IPS-18a (cell line): ENCODE data around the gene NTN5.
"Not testable (repeated sequence)": the region's sequence is repeated elsewhere in the genome, so short reads cannot be mapped to it uniquely, and the experiment has no call there.

Experiments
- H3K27ac ChIP-seq: one replicate; pipeline ENCODE4 v1.5.1; 2013; ENCODE audit warnings: low read length
- H3K27me3 ChIP-seq: one replicate; pipeline ENCODE4 v1.6.1; 2013; ENCODE audit warnings: mild to moderate bottlenecking, low read length; ENCODE audit not compliant: control insufficient read depth, insufficient read depth
- H3K36me3 ChIP-seq: one replicate; pipeline ENCODE4 v1.6.1; 2013; ENCODE audit warnings: low read depth, low read length; ENCODE audit not compliant: control insufficient read depth
- H3K4me1 ChIP-seq: one replicate; pipeline ENCODE4 v1.6.1; 2013; ENCODE audit warnings: low read depth, low read length; ENCODE audit not compliant: control insufficient read depth
- H3K4me3 ChIP-seq: one replicate; pipeline ENCODE4 v1.5.1; 2013; ENCODE audit warnings: low read length
- H3K9ac ChIP-seq: one replicate; pipeline ENCODE4 v1.6.1; 2013; ENCODE audit warnings: mild to moderate bottlenecking, low read length, moderate library complexity
- H3K9me3 ChIP-seq: one replicate; pipeline ENCODE4 v1.6.1; 2013; ENCODE audit warnings: low read depth, low read length; ENCODE audit not compliant: control insufficient read depth

The NTN5 gene

DNA sequence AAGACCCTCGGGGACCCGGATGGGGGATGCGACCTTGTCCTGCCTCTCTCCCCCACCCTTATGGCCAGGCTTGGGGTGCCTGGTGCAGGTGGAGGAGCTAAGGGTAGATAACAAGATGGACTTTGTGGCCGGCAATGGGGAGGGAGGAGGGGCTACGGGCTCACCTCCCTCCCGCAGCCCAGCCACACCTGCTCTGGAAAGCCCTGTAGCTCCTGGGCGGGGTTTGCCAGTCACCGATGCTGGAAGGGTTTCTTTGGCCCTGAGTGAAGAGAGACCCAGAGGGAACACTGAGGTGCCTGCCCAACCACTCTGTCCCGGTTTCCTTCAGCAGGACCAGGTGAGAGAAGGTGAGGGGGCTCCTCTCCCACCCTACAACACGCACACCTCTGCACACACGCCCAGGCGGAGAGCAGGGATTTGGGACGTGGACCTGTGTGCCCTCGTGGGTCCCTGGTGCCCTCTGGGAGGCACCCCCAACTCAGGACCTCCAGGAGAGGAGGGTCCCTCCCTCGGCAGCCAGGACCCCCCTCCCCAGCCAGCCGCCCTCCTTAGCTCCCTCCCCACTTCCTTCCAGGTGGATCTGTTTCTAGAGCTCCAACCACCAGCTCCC is 23.0 kb upstream of the NTN5 start, which contains the start of gene FUT2:
Gene FUT2, plus strand, starts transcription at position 229 of the 610 bp plus-strand sequence. CDS start 6,986 bp downstream, outside the sequence.
- Histone ChIP-seq H3K27ac (peak within 1 kb of the TSS; percentile 18), H3K9ac (peak within 1 kb of the TSS; percentile 41), H3K36me3 (no peaks in the 10 kb centered on the region), H3K4me1 (no peaks in the 10 kb centered on the region), H3K4me3 (peak within 1 kb of the TSS; percentile 84), H3K27me3 (peaks cover 7% of the 10 kb centered on the region), H3K9me3 (no peaks in the 10 kb centered on the region)

DNA sequence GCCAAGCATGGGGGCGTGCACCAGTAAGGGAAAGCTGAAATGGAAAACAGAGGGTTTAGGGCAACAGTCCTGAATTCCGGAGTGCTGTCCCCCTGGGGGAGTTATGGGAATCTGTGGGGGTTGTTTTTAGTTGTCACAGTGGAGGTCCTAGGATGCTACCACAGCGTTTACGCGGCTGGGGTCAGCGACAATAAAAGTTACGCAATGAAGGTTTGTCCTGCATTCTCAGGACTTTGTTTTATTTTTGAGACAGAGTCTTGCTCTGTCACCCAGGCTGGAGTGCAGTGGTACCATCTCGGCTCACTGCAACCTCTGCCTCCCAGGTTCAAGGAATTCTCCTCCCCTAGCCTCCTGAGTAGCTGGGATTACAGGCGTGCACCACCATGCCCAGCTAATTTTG is 20.8 kb upstream of the NTN5 start:
- not testable (repeated sequence) for H3K27ac ChIP-seq, H3K36me3 ChIP-seq, H3K4me3 ChIP-seq, H3K4me1 ChIP-seq, H3K9me3 ChIP-seq, H3K9ac ChIP-seq, H3K27me3 ChIP-seq

DNA sequence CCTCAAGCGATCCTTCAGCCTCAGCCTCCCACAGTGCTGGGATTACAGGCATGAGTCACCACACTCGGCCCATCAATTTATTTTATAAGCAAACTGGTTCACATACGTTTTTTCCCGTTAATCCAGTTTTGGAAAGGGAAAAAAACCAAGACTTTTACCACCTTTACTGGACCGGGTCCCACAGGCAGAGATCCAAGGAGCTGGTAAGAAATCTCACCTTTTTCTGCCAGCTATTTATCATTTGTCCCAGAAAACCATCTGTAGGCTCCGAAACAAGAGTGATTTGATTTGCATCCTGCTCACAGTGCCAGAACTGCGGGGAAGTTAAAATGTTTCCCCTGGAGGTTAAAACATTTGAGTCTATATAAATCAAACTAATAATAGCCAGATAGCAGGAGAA is 16.6 kb upstream of the NTN5 start:
- Histone ChIP-seq H3K4me1 (no peaks in the 10 kb centered on the region), H3K9ac (no peak overlapping the region), H3K9me3 (no peaks in the 10 kb centered on the region), H3K36me3 (no peaks in the 10 kb centered on the region), H3K4me3 (no peak overlapping the region), H3K27ac (no peak overlapping the region), H3K27me3 (no peaks in the 10 kb centered on the region)

DNA sequence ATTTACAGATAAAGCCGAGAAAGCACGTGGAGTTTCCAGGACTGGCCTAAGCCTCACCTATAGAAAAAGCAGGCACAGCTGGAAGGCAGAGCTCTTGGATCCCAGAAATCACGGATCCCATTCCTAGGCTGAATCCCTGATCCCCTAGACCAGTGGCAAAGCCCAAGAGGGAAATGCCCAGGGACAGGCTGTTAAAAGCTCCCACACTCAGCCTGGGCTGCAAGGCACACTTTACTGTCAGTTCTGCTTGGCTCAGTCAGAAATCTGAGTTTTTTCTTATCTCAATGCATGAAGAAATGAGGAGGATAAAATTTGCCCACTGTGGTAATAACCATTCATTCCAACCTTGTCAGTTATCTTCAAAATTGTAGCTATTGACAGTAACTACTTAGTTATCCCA is 15.0 kb upstream of the NTN5 start:
- no peak overlapping the region for H3K9ac ChIP-seq
- no peaks in the 10 kb centered on the region for H3K4me1 ChIP-seq
- no peaks in the 10 kb centered on the region for H3K27me3 ChIP-seq
- H3K4me3 ChIP-seq: no peak overlapping the region
- no peaks in the 10 kb centered on the region for H3K9me3 ChIP-seq
- H3K27ac ChIP-seq: no peak overlapping the region
- H3K36me3 ChIP-seq: no peaks in the 10 kb centered on the region

DNA sequence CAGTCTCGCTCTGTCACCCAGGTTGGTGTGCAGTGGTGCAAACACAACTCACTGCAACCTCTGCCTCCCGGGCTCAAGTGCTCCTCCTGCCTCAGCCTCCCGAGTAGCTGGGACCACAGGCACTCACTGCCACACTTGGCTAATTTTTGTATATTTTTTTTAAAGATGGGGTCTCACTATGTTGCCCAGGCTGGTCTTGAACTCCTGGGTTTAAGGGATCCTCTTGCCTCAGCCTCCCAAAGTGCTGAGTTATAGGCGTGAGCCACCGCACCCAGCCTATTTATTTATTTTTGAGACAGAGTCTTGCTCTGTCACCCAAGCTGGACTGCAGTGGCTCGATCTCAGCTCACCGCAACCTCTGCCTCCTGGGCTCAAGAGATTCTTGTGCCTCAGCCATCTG is 13.8 kb upstream of the NTN5 start:
- H3K9ac ChIP-seq, H3K9me3 ChIP-seq, H3K4me3 ChIP-seq, H3K36me3 ChIP-seq, H3K4me1 ChIP-seq, H3K27me3 ChIP-seq, H3K27ac ChIP-seq: not testable (repeated sequence)

DNA sequence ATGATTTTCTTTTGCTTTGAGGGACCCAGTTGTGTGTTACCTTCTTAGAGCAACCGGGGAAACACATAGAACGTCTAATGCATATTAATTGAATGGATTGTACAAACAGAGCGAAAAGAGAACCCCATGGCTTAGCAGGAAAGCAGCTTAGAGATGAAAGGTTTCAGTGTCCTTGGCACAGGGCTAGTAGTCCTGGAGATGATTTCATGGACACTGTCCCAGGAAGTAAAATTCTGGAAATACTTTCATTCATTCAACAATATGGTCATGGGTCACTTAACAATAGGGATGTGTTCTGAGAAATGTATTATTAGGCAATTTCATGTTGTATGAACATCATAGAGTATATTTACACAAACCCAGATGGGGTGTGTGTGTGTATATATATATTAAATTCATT is 13.3 kb upstream of the NTN5 start:
- Histone ChIP-seq H3K36me3 (no peaks in the 10 kb centered on the region), H3K4me3 (no peak overlapping the region), H3K9me3 (no peaks in the 10 kb centered on the region), H3K4me1 (no peaks in the 10 kb centered on the region), H3K27me3 (no peaks in the 10 kb centered on the region), H3K9ac (no peak overlapping the region), H3K27ac (no peak overlapping the region)

DNA sequence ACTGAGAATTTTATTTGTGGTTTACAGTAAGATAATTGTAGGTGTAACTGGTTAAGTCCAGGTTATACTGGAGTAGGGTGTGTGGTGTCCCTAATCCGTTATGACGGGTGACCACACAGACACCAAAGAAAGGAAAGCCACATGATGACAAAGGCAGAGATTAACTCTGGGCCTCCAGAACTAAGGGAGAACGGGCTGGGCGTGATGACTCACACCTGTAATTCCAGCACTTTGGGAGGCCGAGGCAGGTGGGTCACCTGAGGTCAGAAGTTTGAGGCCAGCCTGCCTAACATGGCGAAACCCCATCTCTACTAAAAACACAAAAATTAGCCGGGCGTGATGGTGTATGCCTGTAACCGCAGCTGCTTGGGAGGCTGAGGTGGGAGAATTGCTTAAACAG is 12.8 kb upstream of the NTN5 start:
- H3K4me3 ChIP-seq: no peak overlapping the region
- no peak overlapping the region for H3K27ac ChIP-seq
- H3K4me1 ChIP-seq: no peaks in the 10 kb centered on the region
- no peaks in the 10 kb centered on the region for H3K9me3 ChIP-seq
- H3K27me3 ChIP-seq: no peaks in the 10 kb centered on the region
- H3K9ac ChIP-seq: no peak overlapping the region
- H3K36me3 ChIP-seq: no peaks in the 10 kb centered on the region

DNA sequence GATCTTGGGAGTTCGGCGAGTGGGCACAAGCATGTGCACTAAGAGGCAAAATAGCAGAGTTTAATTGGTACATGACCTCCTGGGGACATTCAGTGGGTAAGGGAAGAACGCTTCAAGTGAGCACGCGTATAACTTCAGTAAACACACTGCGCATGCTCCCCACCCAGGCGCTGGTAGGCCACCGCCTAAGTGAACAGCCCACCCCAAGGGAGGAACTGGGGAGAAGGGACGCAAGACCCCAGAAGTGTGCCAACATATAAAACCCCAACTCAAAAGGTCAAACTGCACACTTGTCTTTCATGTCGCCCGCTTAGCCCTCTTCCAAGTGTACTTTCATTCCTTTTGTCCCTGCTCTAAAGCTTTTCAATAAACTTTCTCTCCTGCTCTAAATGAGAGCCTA is 10.5 kb upstream of the NTN5 start:
- H3K27ac ChIP-seq: no peak overlapping the region

DNA sequence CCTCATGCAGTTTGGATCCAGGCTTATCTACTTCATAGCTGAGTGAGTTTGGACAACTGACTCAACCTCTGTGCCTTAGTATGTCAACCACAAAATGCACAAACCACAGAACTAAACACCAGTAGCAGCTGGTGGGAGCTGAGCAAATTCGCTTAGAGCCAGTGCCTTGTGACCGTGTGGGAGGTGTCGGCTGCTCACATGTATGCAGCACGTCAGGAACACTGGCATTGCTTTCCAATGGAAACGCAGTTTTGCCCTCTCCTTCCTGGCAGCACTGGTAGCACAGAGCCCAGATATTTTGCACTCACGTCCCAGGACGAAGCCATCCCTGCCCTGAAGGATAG is 8.3 kb upstream of the NTN5 start:
- H3K4me1 ChIP-seq: no peaks in the 10 kb centered on the region
- no peaks in the 10 kb centered on the region for H3K9me3 ChIP-seq
- no peak overlapping the region for H3K9ac ChIP-seq
- no peaks in the 10 kb centered on the region for H3K36me3 ChIP-seq
- H3K27me3 ChIP-seq: no peaks in the 10 kb centered on the region
- H3K27ac ChIP-seq: no peak overlapping the region
- no peak overlapping the region for H3K4me3 ChIP-seq

More for the DNA sequence above, 10.5 kb upstream of the NTN5 start:
- Histone ChIP-seq H3K9me3 (no peaks in the 10 kb centered on the region), H3K36me3 (no peaks in the 10 kb centered on the region), H3K9ac (no peak overlapping the region), H3K27me3 (no peaks in the 10 kb centered on the region), H3K4me1 (no peaks in the 10 kb centered on the region), H3K4me3 (no peak overlapping the region)

DNA sequence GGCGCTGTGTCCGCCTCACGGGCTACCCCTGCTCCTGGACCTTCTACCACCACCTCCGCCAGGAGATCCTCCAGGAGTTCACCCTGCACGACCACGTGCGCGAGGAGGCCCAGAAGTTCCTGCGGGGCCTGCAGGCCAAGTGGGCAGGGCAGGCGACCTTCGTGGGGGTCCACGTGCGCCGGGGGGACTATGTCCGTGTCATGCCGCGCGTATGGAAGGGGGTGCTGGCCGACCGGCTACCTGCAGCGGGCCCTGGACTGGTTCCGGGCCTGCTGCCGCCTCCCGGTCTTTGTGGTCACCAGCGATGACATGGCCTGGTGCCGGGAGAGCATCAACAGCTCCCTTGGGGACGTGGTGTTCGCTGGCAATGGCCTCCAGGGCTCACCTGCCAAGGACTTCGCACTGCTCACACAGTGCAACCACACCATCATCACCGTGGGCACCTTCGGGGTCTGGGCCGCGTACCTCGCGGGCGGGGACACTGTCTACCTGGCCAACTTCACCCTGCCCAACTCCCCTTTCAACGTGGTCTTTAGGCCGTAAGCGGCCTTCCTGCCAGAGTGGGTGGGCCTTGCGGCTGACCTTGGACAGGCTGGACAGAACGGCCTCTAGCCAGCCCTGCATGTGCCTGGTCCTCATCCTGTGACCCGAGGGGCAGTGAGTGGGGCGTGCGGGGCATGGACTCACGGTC is 7.8 kb upstream of the NTN5 start:
- no peaks in the 10 kb centered on the region for H3K4me1 ChIP-seq
- H3K4me3 ChIP-seq: no peak overlapping the region
- H3K36me3 ChIP-seq: no peaks in the 10 kb centered on the region
- H3K27ac ChIP-seq: no peak overlapping the region
- H3K27me3 ChIP-seq: no peaks in the 10 kb centered on the region
- H3K9ac ChIP-seq: no peak overlapping the region
- no peaks in the 10 kb centered on the region for H3K9me3 ChIP-seq

DNA sequence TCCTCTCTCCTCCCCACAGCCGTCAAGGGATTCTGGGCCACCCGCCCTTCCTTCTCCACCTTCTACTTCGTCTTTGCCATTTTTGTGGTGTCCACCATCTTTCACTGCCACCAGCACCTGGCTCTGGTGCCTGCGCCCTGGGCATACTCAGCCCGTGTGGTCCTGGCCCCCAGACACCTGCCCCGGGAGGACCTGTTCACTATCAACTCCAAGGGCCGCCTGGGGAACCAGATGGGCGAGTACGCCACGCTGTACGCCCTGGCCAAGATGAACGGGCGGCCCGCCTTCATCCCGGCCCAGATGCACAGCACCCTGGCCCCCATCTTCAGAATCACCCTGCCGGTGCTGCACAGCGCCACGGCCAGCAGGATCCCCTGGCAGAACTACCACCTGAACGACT is 7.2 kb upstream of the NTN5 start:
- H3K27me3 ChIP-seq, H3K4me3 ChIP-seq, H3K27ac ChIP-seq, H3K9ac ChIP-seq, H3K4me1 ChIP-seq, H3K36me3 ChIP-seq, H3K9me3 ChIP-seq: not testable (repeated sequence)

DNA sequence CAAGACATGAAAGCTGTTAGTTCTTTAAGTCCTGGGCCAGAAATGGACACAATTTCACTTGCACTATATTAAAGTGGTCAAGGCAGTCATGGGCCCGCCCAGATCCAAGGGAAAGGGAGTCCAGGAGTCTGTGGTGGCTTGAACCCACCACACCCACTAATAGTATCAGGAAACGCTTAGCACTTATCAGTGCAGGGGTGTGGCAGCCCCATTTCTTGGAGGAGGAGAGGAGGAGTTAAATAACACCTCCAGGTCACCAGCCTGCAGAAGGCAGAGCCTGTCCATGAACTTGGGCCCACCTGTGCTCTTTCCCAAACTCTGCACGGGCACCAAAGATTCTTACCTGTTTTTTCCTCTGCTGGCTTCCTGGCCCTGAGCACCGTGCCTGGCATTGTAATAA is 5.4 kb upstream of the NTN5 start:
- Histone ChIP-seq H3K9me3 (no peaks in the 10 kb centered on the region), H3K4me1 (peaks cover 19% of the 10 kb centered on the region), H3K9ac (no peak overlapping the region), H3K27me3 (peaks cover 12% of the 10 kb centered on the region), H3K27ac (no peak overlapping the region), H3K36me3 (no peaks in the 10 kb centered on the region), H3K4me3 (no peak overlapping the region)
